GM23248 (cell line): Measurements from ENCODE around the gene CEMIP. TPM values are rescaled to one million over a fixed set of nuclear protein-coding genes. Genes with fewer than 3 reads are reported as not detected.

ENCODE experiments used
- DNase-seq: peaks from one replicate; pipeline ENCODE4 v3.0.0-alpha.2; 2015
- H2AFZ ChIP-seq: fragments of 200-600 bp; sonication (generic); 2 replicates; pipeline ENCODE4 v1.6.1; 2016; ENCODE audit warnings: antibody characterized with exemption
- H3F3A ChIP-seq: fragments of 200-600 bp; sonication (generic); 2 replicates; pipeline ENCODE4 v1.6.1; 2016; ENCODE audit warnings: mild to moderate bottlenecking, antibody characterized with exemption, mixed run types; ENCODE audit not compliant: insufficient read depth
- H3K27ac ChIP-seq: fragments of 200-600 bp; sonication (generic); 2 replicates; pipeline ENCODE4 v1.5.1; 2016; ENCODE audit warnings: mild to moderate bottlenecking
- H3K27me3 ChIP-seq: fragments of 200-600 bp; sonication (generic); replicated peaks from 2 replicates; pipeline ENCODE4 v1.6.1; 2016; ENCODE audit warnings: mild to moderate bottlenecking; ENCODE audit not compliant: insufficient read depth
- H3K36me3 ChIP-seq: fragments of 200-600 bp; sonication (generic); 2 replicates; pipeline ENCODE4 v1.6.1; 2016; ENCODE audit warnings: low read depth, mild to moderate bottlenecking
- H3K4me1 ChIP-seq: fragments of 200-600 bp; sonication (generic); 2 replicates; pipeline ENCODE4 v1.6.1; 2016; ENCODE audit warnings: mild to moderate bottlenecking; ENCODE audit not compliant: insufficient read depth
- H3K4me2 ChIP-seq: fragments of 200-600 bp; sonication (generic); one replicate; pipeline ENCODE4 v1.6.1; 2016; ENCODE audit warnings: mild to moderate bottlenecking; ENCODE audit not compliant: unreplicated experiment
- H3K4me3 ChIP-seq: fragments of 200-600 bp; sonication (generic); 2 replicates; pipeline ENCODE4 v1.5.1; 2016; ENCODE audit warnings: mild to moderate bottlenecking
- H3K79me2 ChIP-seq: fragments of 200-600 bp; sonication (generic); 2 replicates; pipeline ENCODE4 v1.6.1; 2016; ENCODE audit warnings: mild to moderate bottlenecking; ENCODE audit not compliant: insufficient read depth
- H3K9ac ChIP-seq: fragments of 200-600 bp; sonication (generic); 2 replicates; pipeline ENCODE4 v1.6.1; 2016; ENCODE audit warnings: mild to moderate bottlenecking
- H3K9me2 ChIP-seq: fragments of 200-600 bp; sonication (generic); 2 replicates; pipeline ENCODE4 v1.6.1; 2016; ENCODE audit warnings: mixed run types, mild to moderate bottlenecking, moderate library complexity; ENCODE audit not compliant: insufficient read depth
- H3K9me3 ChIP-seq: fragments of 200-600 bp; sonication (generic); one replicate; pipeline ENCODE4 v1.6.1; 2017; ENCODE audit warnings: low read depth
- H4K20me1 ChIP-seq: fragments of 200-600 bp; sonication (generic); 2 replicates; pipeline ENCODE4 v1.6.0; 2016; ENCODE audit not compliant: insufficient read depth
- EZH2 ChIP-seq: fragments of 200-600 bp; sonication (generic); IDR thresholded peaks from 2 replicates; pipeline ENCODE4 v1.6.1; 2018; ENCODE audit warnings: antibody characterized with exemption, mild to moderate bottlenecking; ENCODE audit not compliant: insufficient read depth, poor library complexity, severe bottlenecking
- EZH2phosphoT487 ChIP-seq: fragments of 200-600 bp; sonication (generic); IDR thresholded peaks from 2 replicates; pipeline ENCODE4 v1.6.1; 2018; ENCODE audit warnings: antibody characterized with exemption, moderate library complexity, mild to moderate bottlenecking, low read depth; ENCODE audit not compliant: insufficient read depth
- WGBS, 2 experiments: methylation state at CpG; one replicate each; pipeline ENCODE4 v1.1.6; 2015 to 2017; ENCODE audit warnings: low lambda C conversion rate in 2 of 2, low coverage in 1 of 2; ENCODE audit errors: missing lambda C conversion rate in 2 of 2; 5-methylcytosine and 5-hydroxymethylcytosine counted together
- in situ Hi-C: fragments of 300-500 bp; cut with MboI; formaldehyde crosslinking; loops from 2 replicates; pipeline ENCODE4 v1.15.0; 2020
- polyA plus RNA-seq: library from polyadenylated mRNA; unstranded; fragments of >200 nt; fragmentation: Nextera tagmentation; extraction: Ambion mirVana; gene quantifications from 2 replicates; pipeline ENCODE4 v1.2.1, GENCODE V29; 2016
- total RNA-seq: library from RNA; depleted of rRNA; stranded (reverse); fragments of >200 nt; shearing (Covaris generic); gene quantifications from 2 replicates; pipeline ENCODE4 v1.2.3, GENCODE V29; 2014

The CEMIP gene
- total and polyA plus RNA-seq, 2 experiments from 2014 or later: 134 to 213 TPM

DNA sequence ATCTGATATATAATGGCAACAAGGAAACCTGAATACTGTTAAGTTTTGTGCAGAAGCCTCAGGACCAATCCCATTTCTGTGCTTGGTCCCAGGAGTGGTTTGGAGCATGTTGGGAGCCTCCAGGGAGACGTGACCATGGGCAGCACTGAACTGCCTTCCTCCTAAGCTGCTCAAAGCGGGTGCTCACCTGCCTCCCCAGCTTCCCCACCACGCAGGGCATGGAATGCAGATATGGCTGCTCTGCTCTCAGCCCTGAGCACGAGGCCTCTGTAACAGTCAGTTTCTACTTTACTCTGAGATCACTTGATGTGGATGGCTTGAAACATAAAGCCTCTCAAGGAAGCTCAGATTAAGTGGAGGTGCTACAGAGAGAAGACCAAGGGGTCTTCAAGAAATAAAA, 161.2 kb downstream of the CEMIP start:
- no peaks in the 10 kb centered on the region for H3K9me2 ChIP-seq
- no peaks in the 10 kb centered on the region for H3K79me2 ChIP-seq
- H3K27ac ChIP-seq: no peak overlapping the region
- H3K4me3 ChIP-seq: no peak overlapping the region
- no peak for DNase-seq
- peaks cover 75% of the 10 kb centered on the region for H3K36me3 ChIP-seq
- no peak overlapping the region for H3K4me2 ChIP-seq
- no peaks in the 10 kb centered on the region for H4K20me1 ChIP-seq
- H3K27me3 ChIP-seq: no peaks in the 10 kb centered on the region
- WGBS, 2 experiments: 87 to 88% methylated on average over 4 of the region's 4 CpGs
- in situ Hi-C loops: no loop called here
- H3K9ac ChIP-seq: no peak overlapping the region
- peaks cover 82% of the 10 kb centered on the region for H3F3A ChIP-seq
- TF ChIP-seq EZH2phosphoT487 (no peak), EZH2 (no peak)
- H3K4me1 ChIP-seq: peaks cover 1% of the 10 kb centered on the region; the same call in 1 of the 2 replicates
- H2AFZ ChIP-seq: no peak overlapping the region
- H3K9me3 ChIP-seq: no peaks in the 10 kb centered on the region

DNA sequence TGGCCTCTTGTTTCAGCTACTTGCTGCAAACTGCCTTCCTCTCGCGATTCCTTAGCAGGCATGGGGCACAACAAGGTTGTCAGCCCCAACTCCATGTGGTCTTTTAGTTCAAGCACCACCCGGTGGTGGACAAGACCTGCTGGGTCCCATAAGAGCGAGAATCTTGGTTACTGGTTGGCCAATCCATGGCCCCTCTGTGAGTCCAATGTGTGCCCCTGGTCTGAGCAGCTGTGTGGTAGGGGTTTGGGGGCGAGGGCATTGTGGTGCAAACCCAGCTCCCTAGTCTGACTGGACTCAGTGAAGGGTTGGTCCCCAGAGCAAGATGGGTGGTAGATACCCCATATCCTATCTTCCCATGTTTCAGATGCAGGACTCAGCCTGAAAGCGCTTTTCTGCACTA, 161.7 kb downstream of the CEMIP start:
- in situ Hi-C loops: no loop called here
- Histone ChIP-seq H3K9me3 (no peaks in the 10 kb centered on the region), H3K9ac (no peak overlapping the region), H3K27ac (no peak overlapping the region), H3K4me1 (no peaks in the 10 kb centered on the region), H3K4me3 (no peak overlapping the region), H3F3A (peaks cover 82% of the 10 kb centered on the region), H3K79me2 (no peaks in the 10 kb centered on the region), H3K36me3 (peaks cover 79% of the 10 kb centered on the region), H3K27me3 (no peaks in the 10 kb centered on the region), H3K9me2 (no peaks in the 10 kb centered on the region), H3K4me2 (no peak overlapping the region), H4K20me1 (no peaks in the 10 kb centered on the region), H2AFZ (no peak overlapping the region)
- TF ChIP-seq EZH2: no peak
- TF ChIP-seq EZH2phosphoT487: no peak
- 92 to 97% methylated on average over 6 of the region's 6 CpGs for WGBS, 2 experiments
- no peak for DNase-seq

DNA sequence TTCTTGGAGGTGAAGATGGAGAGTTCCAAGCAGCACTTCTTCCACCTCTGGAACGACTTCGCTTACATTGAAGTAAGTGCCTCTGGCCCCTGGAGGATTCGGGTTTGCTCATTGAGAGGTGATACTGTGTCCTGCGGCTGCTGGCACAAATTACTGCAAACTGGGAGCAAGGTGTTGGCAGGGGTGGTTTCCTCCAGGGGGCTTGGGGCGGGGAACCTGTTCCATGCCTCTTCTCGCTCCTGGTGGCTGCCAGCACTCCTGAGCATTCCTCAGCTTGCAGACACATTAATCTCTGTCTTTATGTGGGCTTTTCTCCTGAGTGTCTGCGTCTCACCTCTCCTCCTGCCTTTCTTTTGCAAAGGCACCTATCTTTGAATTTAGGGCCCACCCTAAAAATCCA, 163.1 kb downstream of the CEMIP start:
- Histone ChIP-seq H2AFZ (no peak overlapping the region), H3K27ac (no peak overlapping the region), H4K20me1 (no peaks in the 10 kb centered on the region), H3K27me3 (no peaks in the 10 kb centered on the region), H3K36me3 (peaks cover 79% of the 10 kb centered on the region), H3K9me3 (no peaks in the 10 kb centered on the region), H3K9me2 (no peaks in the 10 kb centered on the region), H3F3A (peaks cover 82% of the 10 kb centered on the region), H3K4me3 (no peak overlapping the region), H3K4me1 (no peaks in the 10 kb centered on the region), H3K79me2 (no peaks in the 10 kb centered on the region), H3K4me2 (no peak overlapping the region), H3K9ac (no peak overlapping the region)
- in situ Hi-C loops: no loop called here
- DNase-seq: no peak
- WGBS, 2 experiments: 79 to 85% methylated on average over 7 of the region's 7 CpGs
- TF ChIP-seq EZH2phosphoT487: no peak
- TF ChIP-seq EZH2: no peak

- Histone ChIP-seq H3F3A (peaks cover 82% of the 10 kb centered on the region), H3K4me3 (no peak overlapping the region), H3K27ac (no peak overlapping the region), H3K9ac (no peak overlapping the region), H3K4me1 (no peaks in the 10 kb centered on the region), H3K36me3 (peaks cover 81% of the 10 kb centered on the region), H3K27me3 (no peaks in the 10 kb centered on the region), H3K79me2 (no peaks in the 10 kb centered on the region), H3K9me2 (no peaks in the 10 kb centered on the region), H3K9me3 (no peaks in the 10 kb centered on the region), H4K20me1 (no peaks in the 10 kb centered on the region), H2AFZ (no peak overlapping the region), H3K4me2 (no peak overlapping the region)
- peak; percentile 71 for DNase-seq
- 73 to 74% methylated on average over 16 of the region's 16 CpGs for WGBS, 2 experiments
- TF ChIP-seq EZH2 (no peak), EZH2phosphoT487 (no peak)
- in situ Hi-C loops: no loop called here
Measured at GRCh38 chr15:80942746-80943565, 163.8 kb downstream of the CEMIP start.
